NCI-H226 (cell line): ENCODE measurements around the gene RARS2.

Experiments
- DNase-seq: peaks from one replicate; pipeline ENCODE4 v3.0.0-alpha.2; 2015

Gene RARS2

GRCh38 chr6:87572883-87573282 is 16.9 kb downstream of the RARS2 start:
- no peak for DNase-seq

GRCh38 chr6:87572021-87572420 is 17.8 kb downstream of the RARS2 start:
- no peak for DNase-seq

GRCh38 chr6:87561017-87561416 is 28.8 kb downstream of the RARS2 start:
- no peak for DNase-seq

GRCh38 chr6:87558446-87558845 is 31.3 kb downstream of the RARS2 start:
- DNase-seq: no peak

GRCh38 chr6:87555506-87555905 is 34.3 kb downstream of the RARS2 start:
- DNase-seq: no peak

- DNase-seq: no peak
These were observed 36.5 kb downstream of the RARS2 start for GRCh38 chr6:87553159-87553765.

- DNase-seq: no peak
These were observed 38.0 kb downstream of the RARS2 start for GRCh38 chr6:87551799-87552198.

GRCh38 chr6:87544474-87544735 is 45.4 kb downstream of the RARS2 start:
- no peak for DNase-seq

GRCh38 chr6:87543696-87544473 is 45.9 kb downstream of the RARS2 start:
- DNase-seq: no peak

GRCh38 chr6:87541744-87542143 is 48.0 kb downstream of the RARS2 start:
- no peak for DNase-seq

- no peak for DNase-seq
These were observed 48.7 kb downstream of the RARS2 start for GRCh38 chr6:87541041-87541440.

- DNase-seq: no peak
These were observed 49.2 kb downstream of the RARS2 start for GRCh38 chr6:87540539-87540938.

GRCh38 chr6:87539554-87539953 is 50.2 kb downstream of the RARS2 start:
- DNase-seq: no peak

- no peak for DNase-seq
These were observed 51.1 kb downstream of the RARS2 start for GRCh38 chr6:87538510-87539260.

- no peak for DNase-seq
These were observed 55.3 kb downstream of the RARS2 start for GRCh38 chr6:87534377-87535047.

- no peak for DNase-seq
These were observed 60.6 kb downstream of the RARS2 start for GRCh38 chr6:87529221-87529620.

- no peak for DNase-seq
These were observed 67.1 kb downstream of the RARS2 start for GRCh38 chr6:87522686-87523085.

GRCh38 chr6:87518453-87518852 is 71.3 kb downstream of the RARS2 start:
- DNase-seq: no peak

- no peak for DNase-seq
These were observed 75.0 kb downstream of the RARS2 start for GRCh38 chr6:87514831-87515230.

- DNase-seq: no peak
These were observed 85.3 kb downstream of the RARS2 start for GRCh38 chr6:87504441-87504840.

GRCh38 chr6:87501809-87502572 is 87.8 kb downstream of the RARS2 start:
- DNase-seq: no peak

GRCh38 chr6:87498048-87498447 is 91.7 kb downstream of the RARS2 start:
- DNase-seq: no peak
